Keratinocyte (primary cell): ENCODE results near the gene DCLK2. TPM values are rescaled to one million over a fixed set of nuclear protein-coding genes. Genes with fewer than 3 reads are reported as not detected.
"Not testable (repeated sequence)": the region's sequence is repeated elsewhere in the genome, so short reads cannot be mapped to it uniquely, and the experiment has no call there.

ENCODE experiments used
- DNase-seq: peaks from one replicate; pipeline ENCODE4 v3.0.0-alpha.2; 2011; ENCODE audit warnings: low read depth, missing footprints, low spot score
- FAIRE-seq: peaks from 2 replicates; lab custom pipeline; 2011; peaks lifted over from hg19 to GRCh38; lab: Jason Lieb, UNC
- H2AFZ ChIP-seq: 2 replicates; pipeline ENCODE4 v1.6.0; 2012; ENCODE audit warnings: low read length, control low read depth, inconsistent platforms; ENCODE audit not compliant: control insufficient read depth
- H3K27ac ChIP-seq: 2 replicates; pipeline ENCODE4 v1.5.1; 2011; ENCODE audit warnings: low read length; ENCODE audit not compliant: control insufficient read depth, insufficient read depth
- H3K27me3 ChIP-seq: 3 replicates; pipeline ENCODE4 v1.6.0; 2011; ENCODE audit warnings: low read length; ENCODE audit not compliant: control insufficient read depth, insufficient read depth; ENCODE audit errors: extremely low read depth
- H3K36me3 ChIP-seq, 2 experiments: 2 replicates in 1 of 2; 3 replicates in 1 of 2; pipeline ENCODE4 v1.5.1; 2011; ENCODE audit warnings: low read length in 2 of 2, mild to moderate bottlenecking in 1 of 2; ENCODE audit not compliant: control insufficient read depth in 2 of 2, insufficient read depth in 2 of 2; ENCODE audit errors: extremely low read depth in 1 of 2
- H3K4me1 ChIP-seq: 3 replicates; pipeline ENCODE4 v1.5.1; 2011; ENCODE audit warnings: low read length; ENCODE audit not compliant: control insufficient read depth, insufficient read depth; ENCODE audit errors: extremely low read depth
- H3K4me2 ChIP-seq: 3 replicates; pipeline ENCODE4 v1.6.0; 2011; ENCODE audit warnings: low read depth, low read length; ENCODE audit not compliant: control insufficient read depth, insufficient read depth; ENCODE audit errors: extremely low read depth
- H3K4me3 ChIP-seq, 3 experiments: fragments of 200-600 bp in 1 of 3; sonication (generic) in 1 of 3; 2 replicates in 2 of 3; 3 replicates in 1 of 3; pipeline ENCODE4 v1.5.1; 2011 to 2016; ENCODE audit warnings: low read length in 3 of 3, mild to moderate bottlenecking in 3 of 3, control low read depth in 2 of 3, inconsistent platforms in 1 of 3, low read depth in 1 of 3, mixed read lengths in 1 of 3, mixed run types in 1 of 3, moderate library complexity in 1 of 3; ENCODE audit not compliant: control insufficient read depth in 2 of 3, insufficient read depth in 2 of 3; ENCODE audit errors: extremely low read depth in 1 of 3
- H3K79me2 ChIP-seq: 2 replicates; pipeline ENCODE4 v1.6.0; 2012; ENCODE audit warnings: low read length; ENCODE audit not compliant: control insufficient read depth, insufficient read depth
- H3K9ac ChIP-seq: 3 replicates; pipeline ENCODE4 v1.6.0; 2011; ENCODE audit warnings: low read length; ENCODE audit not compliant: control insufficient read depth, insufficient read depth; ENCODE audit errors: extremely low read depth
- H3K9me1 ChIP-seq: 3 replicates; pipeline ENCODE4 v1.6.0; 2011; ENCODE audit warnings: low read length; ENCODE audit not compliant: control insufficient read depth, insufficient read depth; ENCODE audit errors: extremely low read depth
- H3K9me3 ChIP-seq: 2 replicates; pipeline ENCODE4 v1.5.1; 2012; ENCODE audit warnings: low read depth, low read length; ENCODE audit not compliant: control insufficient read depth
- H4K20me1 ChIP-seq: 3 replicates; pipeline ENCODE4 v1.6.0; 2011; ENCODE audit warnings: low read length; ENCODE audit not compliant: control insufficient read depth, insufficient read depth; ENCODE audit errors: extremely low read depth
- CTCF ChIP-seq, 3 experiments: IDR thresholded peaks in 1 of 3; conservative IDR thresholded peaks in 1 of 3; optimal IDR thresholded peaks in 1 of 3; 2 replicates in 2 of 3; 3 replicates in 1 of 3; pipeline versions ENCODE3 to v1.5.1; 2011; ENCODE audit warnings: low read length in 3 of 3, mild to moderate bottlenecking in 3 of 3, moderate library complexity in 2 of 3, control low read depth in 1 of 3, inconsistent platforms in 1 of 3; ENCODE audit not compliant: insufficient read depth in 2 of 3; ENCODE audit errors: extremely low read depth in 1 of 3
- EZH2 ChIP-seq: IDR thresholded peaks from one replicate; pipeline ENCODE4 v1.6.1; 2012; ENCODE audit warnings: inconsistent platforms, mild to moderate bottlenecking, low read length, moderate library complexity
- dilution Hi-C: fragments of 300-500 bp; cut with MboI; formaldehyde crosslinking; loops from one replicate; pipeline ENCODE4 v1.7.0; 2020; ENCODE audit warnings: low sequenced_read_pairs; ENCODE audit not compliant: extremely low pct_ligation_motif_present
- polyA plus RNA-seq, 5 experiments: library from polyadenylated mRNA; depleted of rRNA in 3 of 5; stranded (reverse) in 3 of 5; stranded (forward) in 1 of 5; unstranded in 1 of 5; fragments of >200 nt; gene quantifications; 1 replicate in 1 of 5; 2 replicates in 3 of 5; 3 replicates in 1 of 5; pipeline versions ENCODE4 v1.2.1 to v1.2.3, GENCODE V29; 2011 to 2012; ENCODE audit warnings: missing spikeins in 2 of 5, low read depth in 1 of 5, low replicate concordance in 1 of 5

Gene DCLK2
- polyA plus RNA-seq, 1 donor (not counting 4 experiments of a cell fraction or from before 2014, with no cell fraction given): 0.07 TPM

GRCh38 chr4:150181536-150181935, 103.3 kb downstream of the DCLK2 start:
- Histone ChIP-seq H3K4me3 (no peak overlapping the region), H3K9me1 (no peaks in the 10 kb centered on the region), H4K20me1 (no peaks in the 10 kb centered on the region), H3K9ac (no peak overlapping the region), H3K4me1 (peaks cover 2% of the 10 kb centered on the region), H3K79me2 (no peaks in the 10 kb centered on the region), H3K27ac (no peak overlapping the region), H3K36me3 (no peaks in the 10 kb centered on the region), H2AFZ (no peak overlapping the region), H3K9me3 (no peaks in the 10 kb centered on the region), H3K27me3 (no peaks in the 10 kb centered on the region), H3K4me2 (no peak overlapping the region)
- no peak for FAIRE-seq
- dilution Hi-C loops: no loop called here
- DNase-seq: no peak
- TF ChIP-seq CTCF (optimal IDR thresholded peaks at IDR 0.05 in 1 of 3, IDR thresholded peaks at IDR 0.05 in 1 of 3, conservative IDR thresholded peaks at IDR 0.05 in 1 of 3; ENCODE audit: extremely low read depth in 1 of 3, insufficient read depth in 2 of 3, low read length in 3 of 3): no peak
- TF ChIP-seq EZH2: no peak

- Histone ChIP-seq H2AFZ (no peak overlapping the region), H3K36me3 (no peaks in the 10 kb centered on the region), H3K9ac (no peak overlapping the region), H3K9me3 (no peaks in the 10 kb centered on the region), H3K9me1 (no peaks in the 10 kb centered on the region), H4K20me1 (no peaks in the 10 kb centered on the region), H3K4me1 (no peaks in the 10 kb centered on the region), H3K27me3 (no peaks in the 10 kb centered on the region), H3K27ac (no peak overlapping the region), H3K4me2 (no peak overlapping the region), H3K79me2 (no peaks in the 10 kb centered on the region), H3K4me3 (no peak overlapping the region)
- TF ChIP-seq EZH2 (no peak), CTCF (optimal IDR thresholded peaks at IDR 0.05 in 1 of 3, IDR thresholded peaks at IDR 0.05 in 1 of 3, conservative IDR thresholded peaks at IDR 0.05 in 1 of 3; ENCODE audit: extremely low read depth in 1 of 3, insufficient read depth in 2 of 3, low read length in 3 of 3) (no peak)
- DNase-seq (no peak), FAIRE-seq (no peak)
- dilution Hi-C loops: no loop called here
Measured at GRCh38 chr4:150182794-150183193, 104.5 kb downstream of the DCLK2 start.

- H3K4me2 ChIP-seq, H2AFZ ChIP-seq, DNase-seq, H3K4me3 ChIP-seq, H3K36me3 ChIP-seq, H3K27me3 ChIP-seq, H3K79me2 ChIP-seq, H3K9me1 ChIP-seq, H3K9ac ChIP-seq, H3K9me3 ChIP-seq, H3K27ac ChIP-seq, dilution Hi-C loops, H4K20me1 ChIP-seq, FAIRE-seq, H3K4me1 ChIP-seq: not testable (repeated sequence)
Measured at GRCh38 chr4:150185033-150185432, 106.8 kb downstream of the DCLK2 start.
